Fibroblast of mammary gland (primary cell): Measurements from ENCODE around the gene ZNF516.
"Not testable (repeated sequence)": the region's sequence is repeated elsewhere in the genome, so short reads cannot be mapped to it uniquely, and the experiment has no call there.

Experiments used
- DNase-seq: peaks from one replicate; pipeline ENCODE4 v3.0.0-alpha.2; 2010; ENCODE audit warnings: low read depth
- H3K4me3 ChIP-seq: 2 replicates; pipeline ENCODE4 v1.5.1; 2011; ENCODE audit warnings: low read depth, mild to moderate bottlenecking, low read length, moderate library complexity; ENCODE audit not compliant: control insufficient read depth
- TF ChIP-seq, protein P1 (sequence below): conservative IDR thresholded peaks from 2 replicates; pipeline ENCODE4 v1.5.1; 2011; ENCODE audit warnings: low read depth, low read length, inconsistent platforms; ENCODE audit not compliant: control insufficient read depth, insufficient read depth

The ZNF516 gene

DNA sequence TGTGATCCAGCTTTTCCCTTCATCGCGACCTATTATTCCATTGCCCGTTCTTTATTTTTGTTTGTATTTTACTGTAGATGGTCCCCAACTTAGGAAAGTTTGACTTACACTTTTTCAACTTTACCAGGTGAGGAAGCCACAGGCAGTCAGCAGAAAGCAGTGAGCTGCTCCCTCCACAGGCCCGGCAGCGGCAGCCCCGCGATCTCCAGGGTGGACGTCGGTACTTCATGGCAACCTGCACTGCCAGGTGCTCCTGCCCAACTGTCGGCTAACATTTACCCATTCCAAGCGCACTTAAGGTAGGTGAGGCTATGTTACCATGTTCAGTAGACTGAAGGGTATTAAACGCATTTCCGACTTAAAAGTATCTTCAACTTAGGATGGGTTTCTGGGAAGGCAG, 12.8 kb downstream of the ZNF516 start:
- H3K4me3 ChIP-seq: no peak overlapping the region
- TF ChIP-seq, protein P1, sequence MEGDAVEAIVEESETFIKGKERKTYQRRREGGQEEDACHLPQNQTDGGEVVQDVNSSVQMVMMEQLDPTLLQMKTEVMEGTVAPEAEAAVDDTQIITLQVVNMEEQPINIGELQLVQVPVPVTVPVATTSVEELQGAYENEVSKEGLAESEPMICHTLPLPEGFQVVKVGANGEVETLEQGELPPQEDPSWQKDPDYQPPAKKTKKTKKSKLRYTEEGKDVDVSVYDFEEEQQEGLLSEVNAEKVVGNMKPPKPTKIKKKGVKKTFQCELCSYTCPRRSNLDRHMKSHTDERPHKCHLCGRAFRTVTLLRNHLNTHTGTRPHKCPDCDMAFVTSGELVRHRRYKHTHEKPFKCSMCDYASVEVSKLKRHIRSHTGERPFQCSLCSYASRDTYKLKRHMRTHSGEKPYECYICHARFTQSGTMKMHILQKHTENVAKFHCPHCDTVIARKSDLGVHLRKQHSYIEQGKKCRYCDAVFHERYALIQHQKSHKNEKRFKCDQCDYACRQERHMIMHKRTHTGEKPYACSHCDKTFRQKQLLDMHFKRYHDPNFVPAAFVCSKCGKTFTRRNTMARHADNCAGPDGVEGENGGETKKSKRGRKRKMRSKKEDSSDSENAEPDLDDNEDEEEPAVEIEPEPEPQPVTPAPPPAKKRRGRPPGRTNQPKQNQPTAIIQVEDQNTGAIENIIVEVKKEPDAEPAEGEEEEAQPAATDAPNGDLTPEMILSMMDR: no peak
- DNase-seq: no peak

DNA sequence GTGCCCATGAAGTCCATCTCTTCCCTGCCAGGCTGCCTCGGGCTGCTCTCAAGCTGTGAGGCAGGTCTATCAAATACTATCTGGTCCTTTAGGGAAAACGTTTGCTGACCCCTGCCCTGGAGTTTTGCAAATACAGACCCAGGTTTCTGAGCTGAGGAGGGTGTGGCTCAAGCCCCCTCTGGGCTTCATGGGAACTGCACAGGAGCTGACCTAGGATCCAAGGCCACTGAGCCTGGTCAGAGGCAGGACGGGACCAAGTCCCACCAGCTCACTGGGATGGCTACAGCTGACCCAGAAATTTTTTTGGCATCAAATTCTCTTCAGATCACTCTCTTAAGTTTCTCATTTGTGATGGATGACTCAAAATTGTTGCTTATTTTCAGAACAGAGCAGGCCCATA, 14.1 kb downstream of the ZNF516 start:
- no peak overlapping the region for H3K4me3 ChIP-seq
- TF ChIP-seq, protein P1: peak; percentile 30
- DNase-seq: no peak

DNA sequence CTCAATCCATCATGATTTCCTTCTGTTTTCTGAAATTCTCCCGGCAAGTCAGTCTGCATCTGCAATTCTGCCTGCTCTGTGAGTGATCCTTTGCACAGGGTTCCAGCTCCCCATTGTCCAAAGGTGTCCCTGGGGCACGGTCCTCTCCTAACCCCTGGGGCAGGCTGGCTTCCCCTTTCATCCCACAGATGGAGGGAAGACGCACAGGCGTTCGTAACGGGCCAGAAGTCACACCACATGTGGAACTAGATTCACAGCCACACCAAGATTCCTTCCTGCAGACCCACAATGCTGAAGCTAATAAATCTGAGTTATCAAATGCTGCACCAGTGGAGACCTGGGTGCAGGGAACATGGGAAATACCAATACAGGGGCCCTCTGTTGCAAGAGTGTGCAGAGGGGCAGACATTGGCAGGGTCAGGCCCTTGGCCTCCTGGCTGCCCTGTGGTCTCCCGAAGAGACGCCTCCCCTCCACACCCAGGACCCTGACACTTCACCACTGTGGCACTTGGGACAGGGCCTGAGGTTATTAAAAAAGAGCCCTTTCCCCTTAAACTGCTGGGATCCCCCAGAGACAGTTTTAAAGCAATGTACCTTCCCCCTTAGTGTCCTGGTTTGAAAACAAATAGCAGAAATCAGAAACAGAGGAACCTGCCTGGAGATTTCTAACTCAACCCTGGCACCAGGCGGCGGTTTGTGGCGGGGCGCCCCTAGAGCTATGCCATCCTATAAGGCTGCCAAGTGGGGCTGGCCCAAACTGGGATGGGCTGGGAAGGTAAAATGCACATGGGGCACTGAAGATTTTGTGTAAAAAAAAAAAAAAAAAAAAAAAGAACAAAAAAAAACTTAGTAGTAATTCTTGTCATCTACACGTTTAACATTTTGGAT, 15.4 kb downstream of the ZNF516 start:
- DNase-seq: no peak
- TF ChIP-seq, protein P1: no peak
- H3K4me3 ChIP-seq: no peak overlapping the region

DNA sequence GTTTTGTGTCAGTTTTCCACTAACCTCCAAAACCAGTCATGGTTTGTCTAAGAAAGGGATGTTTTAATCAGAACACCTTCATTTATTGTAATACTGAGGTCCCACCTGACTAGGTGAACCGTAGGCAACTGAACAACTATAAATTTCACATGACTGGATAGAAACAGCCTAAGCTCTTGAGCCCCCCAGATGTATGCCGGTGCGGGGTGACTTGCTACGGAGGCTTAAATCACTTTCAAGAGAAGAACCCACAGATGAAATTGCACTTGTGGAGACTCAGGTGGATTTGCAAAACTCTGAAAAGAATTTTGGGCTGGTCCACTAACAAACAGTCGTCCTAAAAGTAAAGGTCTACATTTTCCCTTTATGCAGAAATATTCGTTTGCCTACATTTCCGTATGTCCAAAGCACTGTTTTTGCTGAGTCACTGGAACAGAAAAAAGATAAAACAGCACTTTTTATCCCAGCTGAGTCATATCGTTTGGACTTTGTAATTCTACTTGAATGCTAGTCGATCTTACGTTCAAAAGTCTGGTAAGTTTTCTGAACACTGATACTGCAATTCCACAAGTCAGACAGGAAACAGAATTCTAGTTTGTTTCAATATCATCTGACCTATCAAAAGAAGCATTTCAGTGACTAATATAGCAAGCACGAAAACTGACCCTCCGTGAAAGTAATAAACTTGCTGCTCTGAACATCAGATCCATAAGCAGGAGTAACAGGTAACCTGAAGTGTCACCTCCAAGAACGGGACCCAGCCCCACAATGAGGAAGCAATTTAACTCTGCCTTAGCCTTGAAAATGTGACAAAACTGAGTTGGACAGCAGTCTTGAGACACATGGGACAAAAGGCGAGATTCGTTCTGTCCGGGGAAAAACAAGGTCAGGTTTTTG, 18.1 kb downstream of the ZNF516 start:
- TF ChIP-seq, protein P1: no peak
- H3K4me3 ChIP-seq: peak overlapping the region; percentile 41
- peak; percentile 96 for DNase-seq

DNA sequence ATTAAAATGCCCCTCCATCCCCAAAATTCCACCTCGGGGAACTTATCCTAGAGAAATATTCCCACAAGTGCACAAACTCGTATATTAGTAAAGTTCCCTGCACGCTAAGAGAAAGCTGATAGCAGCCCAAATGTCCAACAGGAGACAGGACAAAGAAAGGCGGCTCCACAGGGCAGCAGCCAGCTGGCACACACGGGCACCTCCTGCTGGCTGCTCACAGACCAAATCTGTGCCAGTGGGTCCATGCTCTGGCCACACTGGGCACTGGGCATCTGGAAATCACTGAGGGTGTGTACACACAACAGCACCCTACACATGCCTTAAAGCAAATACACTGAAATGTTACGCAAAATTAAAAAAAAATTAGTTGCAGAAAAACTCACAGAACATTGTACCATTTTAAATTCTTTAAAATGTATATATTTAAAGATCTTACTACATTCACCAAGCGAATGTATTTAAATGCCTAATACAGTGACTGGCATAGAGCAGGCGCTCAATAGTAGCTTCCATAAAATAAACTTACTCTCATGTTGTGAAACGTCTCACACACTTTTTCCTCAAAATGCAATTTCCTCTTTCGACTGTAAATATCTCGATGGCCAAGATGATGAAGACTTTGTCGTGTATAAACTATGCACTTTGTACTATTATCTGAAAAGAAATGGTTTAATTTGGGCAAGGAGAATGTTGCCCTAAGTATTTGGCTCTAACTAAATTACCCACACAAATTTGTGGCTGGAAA, 19.4 kb downstream of the ZNF516 start:
- TF ChIP-seq, protein P1: peak; percentile 14
- no peak for DNase-seq
- H3K4me3 ChIP-seq: no peak overlapping the region

DNA sequence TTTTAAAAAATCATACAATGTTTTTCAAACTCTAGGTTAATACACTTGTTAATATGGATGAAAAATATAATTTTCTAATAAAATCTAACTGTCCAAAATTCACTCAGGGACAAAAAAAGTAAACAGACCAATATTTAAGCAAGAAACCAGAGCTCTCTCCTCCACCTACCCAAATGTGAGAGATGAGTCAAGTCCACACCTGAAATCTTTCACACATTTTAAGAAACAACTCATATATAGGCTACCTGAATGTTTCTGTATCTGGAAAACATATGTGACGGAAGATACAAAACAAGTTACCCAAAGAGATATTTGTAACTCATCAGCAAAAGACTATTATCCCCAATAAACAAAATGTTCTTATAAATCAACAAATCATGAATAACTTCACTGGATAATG, 20.2 kb downstream of the ZNF516 start:
- no peak overlapping the region for H3K4me3 ChIP-seq
- DNase-seq: no peak
- TF ChIP-seq, protein P1: no peak

DNA sequence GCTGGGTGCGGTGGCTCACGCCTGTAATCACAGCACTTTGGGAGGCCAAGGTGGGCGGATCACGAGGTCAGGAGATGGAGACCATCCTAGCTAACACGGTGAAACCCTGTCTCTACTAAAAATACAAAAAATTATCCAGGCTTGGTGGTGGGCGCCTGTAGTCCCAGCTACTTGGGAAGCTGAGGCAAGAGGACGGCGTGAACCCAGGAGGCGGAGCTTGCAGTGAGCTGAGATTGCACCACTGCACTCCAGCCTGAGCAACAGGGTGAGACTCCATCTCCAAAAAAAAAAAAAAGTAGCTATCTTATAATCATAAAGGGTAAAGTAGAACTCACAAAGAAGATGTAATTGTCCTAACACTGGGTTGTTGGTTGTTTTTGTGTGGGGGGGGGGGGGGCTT, 21.5 kb downstream of the ZNF516 start:
- H3K4me3 ChIP-seq, DNase-seq: not testable (repeated sequence)
